ENCODE measurements around the gene TMEM18. TPM values are rescaled to one million over a fixed set of nuclear protein-coding genes. Genes with fewer than 3 reads are reported as not detected.

The TMEM18 gene
- total and polyA plus RNA-seq, 2 experiments from 2014 or later, result 15.0 to 41.9 TPM

GRCh38 chr2:678964-679363 lies 1.8 kb upstream of the TMEM18 start:
- TF ChIP-seq ZNF331 (CRISPR knock-in tag; IDR thresholded peaks at IDR 0.05; ENCODE audit: low read depth) (no peak), EZH2phosphoT487 (IDR thresholded peaks at IDR 0.05; ENCODE audit: unreplicated experiment) (no peak), CREB1 (CRISPR knock-in tag; IDR thresholded peaks at IDR 0.05; ENCODE audit: low read depth) (no peak), ZNF114 (CRISPR knock-in tag; IDR thresholded peaks at IDR 0.05) (no peak)
- TF ChIP-seq, protein P1, sequence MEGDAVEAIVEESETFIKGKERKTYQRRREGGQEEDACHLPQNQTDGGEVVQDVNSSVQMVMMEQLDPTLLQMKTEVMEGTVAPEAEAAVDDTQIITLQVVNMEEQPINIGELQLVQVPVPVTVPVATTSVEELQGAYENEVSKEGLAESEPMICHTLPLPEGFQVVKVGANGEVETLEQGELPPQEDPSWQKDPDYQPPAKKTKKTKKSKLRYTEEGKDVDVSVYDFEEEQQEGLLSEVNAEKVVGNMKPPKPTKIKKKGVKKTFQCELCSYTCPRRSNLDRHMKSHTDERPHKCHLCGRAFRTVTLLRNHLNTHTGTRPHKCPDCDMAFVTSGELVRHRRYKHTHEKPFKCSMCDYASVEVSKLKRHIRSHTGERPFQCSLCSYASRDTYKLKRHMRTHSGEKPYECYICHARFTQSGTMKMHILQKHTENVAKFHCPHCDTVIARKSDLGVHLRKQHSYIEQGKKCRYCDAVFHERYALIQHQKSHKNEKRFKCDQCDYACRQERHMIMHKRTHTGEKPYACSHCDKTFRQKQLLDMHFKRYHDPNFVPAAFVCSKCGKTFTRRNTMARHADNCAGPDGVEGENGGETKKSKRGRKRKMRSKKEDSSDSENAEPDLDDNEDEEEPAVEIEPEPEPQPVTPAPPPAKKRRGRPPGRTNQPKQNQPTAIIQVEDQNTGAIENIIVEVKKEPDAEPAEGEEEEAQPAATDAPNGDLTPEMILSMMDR (conservative IDR thresholded peaks at IDR 0.05; ENCODE audit: low read depth in 2 of 2), result no peak
- TF ChIP-seq, protein P2, sequence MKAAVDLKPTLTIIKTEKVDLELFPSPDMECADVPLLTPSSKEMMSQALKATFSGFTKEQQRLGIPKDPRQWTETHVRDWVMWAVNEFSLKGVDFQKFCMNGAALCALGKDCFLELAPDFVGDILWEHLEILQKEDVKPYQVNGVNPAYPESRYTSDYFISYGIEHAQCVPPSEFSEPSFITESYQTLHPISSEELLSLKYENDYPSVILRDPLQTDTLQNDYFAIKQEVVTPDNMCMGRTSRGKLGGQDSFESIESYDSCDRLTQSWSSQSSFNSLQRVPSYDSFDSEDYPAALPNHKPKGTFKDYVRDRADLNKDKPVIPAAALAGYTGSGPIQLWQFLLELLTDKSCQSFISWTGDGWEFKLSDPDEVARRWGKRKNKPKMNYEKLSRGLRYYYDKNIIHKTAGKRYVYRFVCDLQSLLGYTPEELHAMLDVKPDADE (IDR thresholded peaks at IDR 0.05), result no peak
- Histone ChIP-seq H3K79me2 (replicated peaks; ENCODE audit: insufficient read depth) (peaks cover 27% of the 10 kb centered on the region), H2AFZ (no peak overlapping the region), H4K20me1 (replicated peaks; ENCODE audit: insufficient read depth) (peaks cover 9% of the 10 kb centered on the region), H3F3A (replicated peaks; ENCODE audit: low read depth) (0 out of 2 replicates have a peak, but pooled peaks cover 4% of the 10 kb centered on the region), H3K27me3 (ENCODE audit: insufficient read depth) (no peaks in the 10 kb centered on the region), H3K9me2 (ENCODE audit: insufficient read depth) (0 out of 2 replicates have a peak, but pooled peaks cover 2% of the 10 kb centered on the region), H3K36me3 (ENCODE audit: insufficient read depth) (no peaks in the 10 kb centered on the region), H3K4me2 (no peak overlapping the region), H3K4me3 (no peak overlapping the region), H3K4me1 (ENCODE audit: insufficient read depth) (peaks cover 15% of the 10 kb centered on the region), H3K27ac (ENCODE audit: low read depth) (no peak overlapping the region)
- H3K9me3 Mint-ChIP-seq, result peaks cover 3% of the 10 kb centered on the region
- peaks cover 9% of the 10 kb centered on the region for H3K27me3 Mint-ChIP-seq (ENCODE audit: insufficient read depth, low read depth, poor library complexity)
- peaks cover 12% of the 10 kb centered on the region for H3K36me3 Mint-ChIP-seq (ENCODE audit: low read depth)
- no peak for ATAC-seq
- no peak for DNase-seq (ENCODE audit: low spot score)
- peak overlapping the region; percentile 95 for H3K4me3 Mint-ChIP-seq
- peaks cover 39% of the 10 kb centered on the region for H3K4me1 Mint-ChIP-seq
- H3K27ac Mint-ChIP-seq, result peak overlapping the region; percentile 99

DNA sequence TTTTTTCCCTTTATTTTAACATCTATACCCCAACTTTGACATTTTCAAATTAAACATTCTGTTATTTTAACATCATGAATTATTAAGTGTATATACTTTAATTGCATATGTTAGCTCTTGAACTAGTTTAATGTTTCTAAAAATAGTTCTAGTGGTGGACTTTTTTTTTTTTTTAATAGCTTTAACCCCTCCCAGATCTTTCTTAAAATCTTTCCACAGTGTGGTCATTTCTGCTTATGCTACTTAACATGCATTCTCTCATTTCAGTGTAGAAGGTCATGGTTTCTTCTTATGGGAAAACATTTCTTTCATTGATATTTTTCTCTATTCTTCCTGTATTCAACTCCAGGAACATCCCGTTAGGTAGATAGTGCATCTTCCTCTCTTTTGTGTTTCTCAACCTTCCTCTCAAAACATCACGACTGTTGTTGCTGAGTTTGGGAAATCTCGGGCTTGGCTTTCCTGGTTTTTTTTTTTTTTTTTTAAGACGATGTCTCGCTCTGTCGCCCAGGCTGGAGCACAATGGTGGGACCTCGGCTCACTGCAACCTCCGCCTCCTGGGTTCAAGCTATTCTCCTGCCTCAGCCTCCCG lies 849 bp upstream of the TMEM18 start:
- peak overlapping the region; percentile 95 for H3K4me3 Mint-ChIP-seq
- TF ChIP-seq POLR2AphosphoS5 (IDR thresholded peaks at IDR 0.05; ENCODE audit: low read depth) (no peak), EZH2phosphoT487 (IDR thresholded peaks at IDR 0.05; ENCODE audit: unreplicated experiment) (no peak), CREB1 (CRISPR knock-in tag; IDR thresholded peaks at IDR 0.05; ENCODE audit: low read depth) (no peak), NANOG (IDR thresholded peaks at IDR 0.05; ENCODE audit: borderline replicate concordance) (no peak), EZH2 (IDR thresholded peaks at IDR 0.05; ENCODE audit: low read depth, unreplicated experiment) (no peak), ZNF331 (CRISPR knock-in tag; IDR thresholded peaks at IDR 0.05; ENCODE audit: low read depth) (no peak), STAT1 (IDR thresholded peaks at IDR 0.05; ENCODE audit: unreplicated experiment) (no peak)
- TF ChIP-seq, protein P1 (conservative IDR thresholded peaks at IDR 0.05; ENCODE audit: low read depth in 2 of 2), result no peak

More for the DNA sequence above, 849 bp upstream of the TMEM18 start:
- peaks cover 15% of the 10 kb centered on the region for H3K4me1 ChIP-seq (ENCODE audit: insufficient read depth)
- no peaks in the 10 kb centered on the region for H3K27me3 ChIP-seq (ENCODE audit: insufficient read depth)
- Mint-ChIP-seq H3K4me1 (peaks cover 48% of the 10 kb centered on the region), H3K36me3 (ENCODE audit: low read depth) (peaks cover 9% of the 10 kb centered on the region), H3K27me3 (ENCODE audit: insufficient read depth, low read depth, poor library complexity) (peaks cover 9% of the 10 kb centered on the region), H3K27ac (peak overlapping the region; percentile 99), H3K9me3 (no peaks in the 10 kb centered on the region)
- DNase-seq (ENCODE audit: low spot score), result no peak
- peak overlapping the region; percentile 97 for H3K27ac ChIP-seq (ENCODE audit: low read depth)
- H3F3A ChIP-seq (replicated peaks; ENCODE audit: low read depth), result 0 out of 2 replicates have a peak, but pooled peaks cover 4% of the 10 kb centered on the region
- H4K20me1 ChIP-seq (replicated peaks; ENCODE audit: insufficient read depth), result peaks cover 9% of the 10 kb centered on the region
- peak overlapping the region; percentile 89 for H3K4me2 ChIP-seq
- peak overlapping the region; percentile 74 for H3K4me3 ChIP-seq
- H2AFZ ChIP-seq, result no peak overlapping the region
- H3K9me2 ChIP-seq (ENCODE audit: insufficient read depth), result no peaks in the 10 kb centered on the region
- ATAC-seq, result no peak
- peaks cover 34% of the 10 kb centered on the region for H3K79me2 ChIP-seq (replicated peaks; ENCODE audit: insufficient read depth)
- no peaks in the 10 kb centered on the region for H3K36me3 ChIP-seq (ENCODE audit: insufficient read depth)
